Endodermal cell (in vitro differentiated cells): Measurements from ENCODE around the gene PRICKLE2. TPM values are rescaled to one million over a fixed set of nuclear protein-coding genes. Genes with fewer than 3 reads are reported as not detected.

Source experiments
- DNase-seq: peaks from one replicate; pipeline ENCODE4 v3.0.0-alpha.2; 2017
- H3K27ac ChIP-seq: 2 replicates; pipeline ENCODE4 v1.5.1; 2013; ENCODE audit warnings: mild to moderate bottlenecking, low read depth, low read length, moderate library complexity
- H3K27me3 ChIP-seq: 2 replicates; pipeline ENCODE4 v1.6.1; 2013; ENCODE audit warnings: mild to moderate bottlenecking, low read length, moderate library complexity; ENCODE audit not compliant: insufficient read depth, control insufficient read depth, poor library complexity, severe bottlenecking
- H3K36me3 ChIP-seq: 2 replicates; pipeline ENCODE4 v1.7.0; 2013; ENCODE audit warnings: mild to moderate bottlenecking, low read length, moderate library complexity; ENCODE audit not compliant: control insufficient read depth, insufficient read depth
- H3K4me1 ChIP-seq: one replicate; pipeline ENCODE4 v1.7.0; 2013; ENCODE audit warnings: low read length; ENCODE audit not compliant: control insufficient read depth, insufficient read depth
- H3K4me3 ChIP-seq: 2 replicates; pipeline ENCODE4 v1.5.1; 2013; ENCODE audit warnings: mild to moderate bottlenecking, low read length, moderate library complexity
- H3K9ac ChIP-seq: 2 replicates; pipeline ENCODE4 v1.6.1; 2013; ENCODE audit warnings: mild to moderate bottlenecking, low read length, moderate library complexity; ENCODE audit not compliant: poor library complexity, severe bottlenecking; ENCODE audit errors: extremely low read depth
- H3K9me3 ChIP-seq: 2 replicates; pipeline ENCODE4 v1.6.1; 2013; ENCODE audit warnings: mild to moderate bottlenecking, low read length, moderate library complexity; ENCODE audit not compliant: control insufficient read depth
- H3K27ac Mint-ChIP-seq: 2 replicates; pipeline ENCODE4 v1.8.0; 2020; ENCODE audit warnings: mixed read lengths
- H3K27me3 Mint-ChIP-seq: 2 replicates; pipeline ENCODE4 v1.8.0; 2021; ENCODE audit warnings: mild to moderate bottlenecking, mixed read lengths; ENCODE audit not compliant: insufficient read depth
- H3K36me3 Mint-ChIP-seq: 2 replicates; pipeline ENCODE4 v1.8.0; 2020; ENCODE audit warnings: low read depth, mixed read lengths
- H3K4me1 Mint-ChIP-seq: 2 replicates; pipeline ENCODE4 v1.8.0; 2020; ENCODE audit warnings: mixed read lengths
- H3K4me3 Mint-ChIP-seq: 2 replicates; pipeline ENCODE4 v1.8.0; 2020; ENCODE audit warnings: mild to moderate bottlenecking, moderate library complexity, mixed read lengths
- H3K9me3 Mint-ChIP-seq: 2 replicates; pipeline ENCODE4 v1.8.0; 2020; ENCODE audit warnings: mild to moderate bottlenecking, mixed read lengths
- CTCF ChIP-seq: fragments of 200-600 bp; sonication (generic); conservative IDR thresholded peaks from 2 replicates; pipeline ENCODE4 v1.5.0; 2021; ENCODE audit warnings: antibody characterized with exemption, mild to moderate bottlenecking
- WGBS, 2 experiments: methylation state at CpG; one replicate each; pipeline versions ENCODE4 v1.1.5 to v1.1.7; 2013; ENCODE audit warnings: missing lambda C conversion rate in 2 of 2, mixed read lengths in 1 of 2; ENCODE audit not compliant: insufficient coverage in 1 of 2, insufficient read length in 1 of 2; 5-methylcytosine and 5-hydroxymethylcytosine counted together
- total RNA-seq, 2 donors: library from RNA; stranded (reverse); fragmentation: NEBNext Ultra II Directional in 1 of 2; extraction: Animal tissue kit (Norgen Biotek cat#: 25700) in 1 of 2; gene quantifications; 2 replicates in 1 of 2; 3 replicates in 1 of 2; pipeline ENCODE4 v1.2.1, GENCODE V29; 2021

Gene PRICKLE2
- total RNA-seq, 2 donors from 2014 or later = 8.5 to 10.4 TPM

- no peaks in the 10 kb centered on the region for H3K36me3 ChIP-seq
- no peak overlapping the region for H3K4me3 ChIP-seq
- WGBS, 2 experiments = 95 to 100% methylated on average over 2 of the region's 2 CpGs
- no peak overlapping the region for H3K9ac ChIP-seq
- H3K27me3 ChIP-seq = no peaks in the 10 kb centered on the region
- H3K9me3 ChIP-seq = no peaks in the 10 kb centered on the region
- Mint-ChIP-seq H3K4me1 (peaks cover 7% of the 10 kb centered on the region), H3K27ac (no peak overlapping the region), H3K36me3 (peaks cover 3% of the 10 kb centered on the region), H3K27me3 (no peaks in the 10 kb centered on the region), H3K9me3 (no peaks in the 10 kb centered on the region), H3K4me3 (no peak overlapping the region)
- H3K4me1 ChIP-seq = no peaks in the 10 kb centered on the region
- H3K27ac ChIP-seq = no peak overlapping the region
- DNase-seq = no peak
- no peak for TF ChIP-seq CTCF
These were observed 29.2 kb upstream of the PRICKLE2 start for GRCh38 chr3:64254443-64254842.

GRCh38 chr3:64253689-64254088, 28.4 kb upstream of the PRICKLE2 start:
- peaks cover 7% of the 10 kb centered on the region for H3K4me1 Mint-ChIP-seq
- no peak overlapping the region for H3K4me3 Mint-ChIP-seq
- no peaks in the 10 kb centered on the region for H3K9me3 ChIP-seq
- no peak overlapping the region for H3K27ac ChIP-seq
- H3K27me3 Mint-ChIP-seq = peaks cover 2% of the 10 kb centered on the region
- no peaks in the 10 kb centered on the region for H3K9me3 Mint-ChIP-seq
- no peaks in the 10 kb centered on the region for H3K4me1 ChIP-seq
- no peak for TF ChIP-seq CTCF
- no peak overlapping the region for H3K27ac Mint-ChIP-seq
- no peaks in the 10 kb centered on the region for H3K36me3 ChIP-seq
- H3K9ac ChIP-seq = no peak overlapping the region
- peaks cover 6% of the 10 kb centered on the region for H3K36me3 Mint-ChIP-seq
- no peak overlapping the region for H3K4me3 ChIP-seq
- DNase-seq = no peak
- WGBS, 2 experiments = 95 to 97% methylated on average over 6 of the region's 6 CpGs
- no peaks in the 10 kb centered on the region for H3K27me3 ChIP-seq

- Mint-ChIP-seq H3K27me3 (peaks cover 2% of the 10 kb centered on the region), H3K4me1 (peaks cover 10% of the 10 kb centered on the region), H3K9me3 (no peaks in the 10 kb centered on the region), H3K27ac (no peak overlapping the region), H3K4me3 (no peak overlapping the region), H3K36me3 (peaks cover 4% of the 10 kb centered on the region)
- no peak for DNase-seq
- Histone ChIP-seq H3K27me3 (no peaks in the 10 kb centered on the region), H3K27ac (no peak overlapping the region), H3K9me3 (no peaks in the 10 kb centered on the region), H3K4me3 (no peak overlapping the region), H3K9ac (no peak overlapping the region), H3K36me3 (no peaks in the 10 kb centered on the region), H3K4me1 (no peaks in the 10 kb centered on the region)
- 90% methylated on average over 3 of the region's 3 CpGs; no CpG with 5 or more reads in 1 of the 2 experiments for WGBS, 2 experiments
- no peak for TF ChIP-seq CTCF
These were observed 25.8 kb upstream of the PRICKLE2 start for GRCh38 chr3:64251019-64251418.
